Pulmonary artery endothelial cell (primary cell): ENCODE measurements around the gene NUDT16. TPM values are rescaled to one million over a fixed set of nuclear protein-coding genes. Genes with fewer than 3 reads are reported as not detected.

Experiments
- total RNA-seq: library from RNA; depleted of rRNA; stranded (reverse); fragments of >200 nt; gene quantifications from 2 replicates; pipeline ENCODE4 v1.2.3, GENCODE V29; 2014

Gene NUDT16
- total RNA-seq, 1 donor from 2014 or later = 24.5 TPM

Other genes starting within 250 kb of the NUDT16 start
- gene MRPL3, start 121.2 kb downstream of the NUDT16 start, total RNA-seq = 116 and 119 TPM in 2 replicates